Stimulated activated effector memory CD8-positive, alpha-beta T cell treated with anti-CD3 and anti-CD28 coated beads, Interleukin-12 subunit alpha, Interleukin-12 subunit beta, amount 100 ng/mL, for 72 hours (primary cell): ENCODE data around the gene ACSL4.

Source experiments
- ATAC-seq: fragments of 150-1000 bp; cut with Tn5 transposase; 2 replicates; pipeline ENCODE4 v1.10.0; 2021
- DNase-seq, 2 donors: peaks; one replicate each; pipeline ENCODE4 v3.0.0; 2021 to 2022; ENCODE audit warnings: low spot score in 2 of 2
- H3K27ac Mint-ChIP-seq: one replicate; pipeline ENCODE4 v1.8.0; 2022; ENCODE audit warnings: mild to moderate bottlenecking, mixed read lengths
- H3K36me3 Mint-ChIP-seq: one replicate; pipeline ENCODE4 v1.8.0; 2022; ENCODE audit warnings: mild to moderate bottlenecking, mixed read lengths
- H3K4me1 Mint-ChIP-seq: one replicate; pipeline ENCODE4 v1.8.0; 2022; ENCODE audit warnings: mixed read lengths
- H3K4me3 Mint-ChIP-seq: one replicate; pipeline ENCODE4 v1.8.0; 2022; ENCODE audit warnings: mild to moderate bottlenecking, mixed read lengths
- H3K9me3 Mint-ChIP-seq: one replicate; pipeline ENCODE4 v1.8.0; 2022; ENCODE audit warnings: mixed read lengths

ACSL4 gene

GRCh38 chrX:109622270-109622669 is 110.8 kb downstream of the ACSL4 start:
- Mint-ChIP-seq H3K36me3 (no peaks in the 10 kb centered on the region), H3K4me3 (no peak overlapping the region), H3K27ac (no peak overlapping the region)

GRCh38 chrX:109619771-109620170 is 113.3 kb downstream of the ACSL4 start:
- Mint-ChIP-seq H3K4me3 (no peak overlapping the region), H3K4me1 (no peaks in the 10 kb centered on the region), H3K27ac (no peak overlapping the region), H3K9me3 (no peaks in the 10 kb centered on the region), H3K36me3 (no peaks in the 10 kb centered on the region)
- DNase-seq: no peak
- ATAC-seq: no peak

More at GRCh38 chrX:109622270-109622669, 110.8 kb downstream of the ACSL4 start:
- Mint-ChIP-seq H3K4me1 (peaks cover under 1% of the 10 kb centered on the region), H3K9me3 (no peaks in the 10 kb centered on the region)
- ATAC-seq (no peak), DNase-seq (no peak)

- Mint-ChIP-seq H3K36me3 (no peaks in the 10 kb centered on the region), H3K4me3 (no peak overlapping the region), H3K27ac (no peak overlapping the region), H3K9me3 (no peaks in the 10 kb centered on the region), H3K4me1 (no peaks in the 10 kb centered on the region)
- ATAC-seq (no peak), DNase-seq (no peak)
Observed at GRCh38 chrX:109614951-109615350, 118.1 kb downstream of the ACSL4 start.

- Mint-ChIP-seq H3K27ac (no peak overlapping the region), H3K36me3 (no peaks in the 10 kb centered on the region), H3K4me1 (peaks cover 11% of the 10 kb centered on the region), H3K4me3 (peak overlapping the region; percentile 33), H3K9me3 (peaks cover 4% of the 10 kb centered on the region)
- ATAC-seq: no peak
- DNase-seq: no peak
Observed at GRCh38 chrX:109601486-109601885, 131.6 kb downstream of the ACSL4 start.

GRCh38 chrX:109600237-109600651 is 132.8 kb downstream of the ACSL4 start:
- H3K9me3 Mint-ChIP-seq: no peaks in the 10 kb centered on the region
- H3K4me1 Mint-ChIP-seq: peaks cover 11% of the 10 kb centered on the region
- no peak overlapping the region for H3K4me3 Mint-ChIP-seq
- no peak overlapping the region for H3K27ac Mint-ChIP-seq
- DNase-seq: no peak
- ATAC-seq: no peak
- H3K36me3 Mint-ChIP-seq: no peaks in the 10 kb centered on the region

GRCh38 chrX:109596015-109596414 is 137.0 kb downstream of the ACSL4 start:
- no peaks in the 10 kb centered on the region for H3K9me3 Mint-ChIP-seq
- no peak overlapping the region for H3K4me3 Mint-ChIP-seq
- no peaks in the 10 kb centered on the region for H3K36me3 Mint-ChIP-seq
- H3K4me1 Mint-ChIP-seq: peaks cover 11% of the 10 kb centered on the region
- no peak for ATAC-seq
- no peak overlapping the region for H3K27ac Mint-ChIP-seq
- no peak for DNase-seq
